SK-MEL-5 (cell line): ENCODE data around the gene LRP1. TPM values are rescaled to one million over a fixed set of nuclear protein-coding genes. Genes with fewer than 3 reads are reported as not detected.
A peak's percentile ranks its signal among the peaks of the same experiment; 100 is the strongest.

Experiments
- DNase-seq: peaks from one replicate; pipeline ENCODE4 v3.0.0-alpha.2; 2016; ENCODE audit warnings: low read depth, low spot score
- in situ Hi-C: cut with HindIII; loops from 2 replicates; pipeline ENCODE4 v1.10.0; 2016; ENCODE audit warnings: low sequenced_read_pairs, high pct_unique_total_duplicates, low pct_unique_long_range_greater_than_20kb
- total RNA-seq: library from RNA; depleted of rRNA; stranded (reverse); fragments of >200 nt; shearing (Covaris generic); gene quantifications from 2 replicates; pipeline ENCODE4 v1.2.3, GENCODE V29; 2014

The LRP1 gene
- total RNA-seq, 1 experiment from 2014 or later, result 4.2 TPM

DNA sequence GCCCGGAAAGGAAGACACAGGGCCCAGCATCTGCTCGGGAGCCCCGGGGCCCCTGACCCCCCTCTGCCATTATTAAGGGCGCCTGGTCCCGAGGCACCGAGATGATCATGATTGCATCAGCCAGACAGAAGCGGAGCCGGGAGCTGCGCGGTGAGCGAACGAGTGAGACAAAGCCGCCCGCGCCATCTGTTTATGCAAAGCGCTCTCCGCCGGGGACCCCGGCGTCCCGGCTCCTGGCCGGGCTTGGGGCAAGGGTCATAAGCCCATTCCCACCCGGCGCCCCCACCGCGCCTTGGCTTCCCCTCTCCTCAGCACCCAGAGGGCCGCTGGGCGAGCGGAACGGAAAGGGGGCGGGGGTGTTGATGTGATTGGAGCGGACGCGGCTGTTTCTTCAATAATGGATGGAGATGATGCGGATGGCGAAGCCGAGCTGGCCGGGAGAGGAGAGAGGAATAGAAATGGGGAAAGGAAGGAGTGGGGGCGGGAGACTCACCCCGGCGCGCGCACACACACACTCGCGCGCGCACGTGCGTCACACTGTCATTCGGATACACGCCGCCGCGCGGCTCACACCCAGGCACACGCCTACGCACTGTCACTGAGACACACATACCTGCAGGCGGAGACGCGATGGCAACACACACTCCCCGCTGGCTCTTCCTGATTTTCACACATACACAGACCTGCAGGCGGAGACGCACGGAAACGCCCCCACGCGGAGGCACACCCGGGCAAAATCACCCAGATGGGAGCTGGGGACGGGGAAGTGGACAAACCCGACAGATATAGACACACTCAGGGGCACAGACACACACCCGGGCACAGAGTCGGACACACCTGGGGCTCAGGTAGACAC lies 112.0 kb downstream of the LRP1 start:
- in situ Hi-C loops, result no loop called here

GRCh38 chr12:57240926-57241401 lies 112.7 kb downstream of the LRP1 start:
- in situ Hi-C loops, result no loop called here
- DNase-seq, result no peak

More for the DNA sequence above, 112.0 kb downstream of the LRP1 start:
- DNase-seq, result no peak

GRCh38 chr12:57241402-57242310 lies 113.4 kb downstream of the LRP1 start:
- in situ Hi-C loops, result no loop called here
- no peak for DNase-seq

- DNase-seq, result no peak
- in situ Hi-C loops, result no loop called here
These were observed 114.0 kb downstream of the LRP1 start for GRCh38 chr12:57242329-57242690.

DNA sequence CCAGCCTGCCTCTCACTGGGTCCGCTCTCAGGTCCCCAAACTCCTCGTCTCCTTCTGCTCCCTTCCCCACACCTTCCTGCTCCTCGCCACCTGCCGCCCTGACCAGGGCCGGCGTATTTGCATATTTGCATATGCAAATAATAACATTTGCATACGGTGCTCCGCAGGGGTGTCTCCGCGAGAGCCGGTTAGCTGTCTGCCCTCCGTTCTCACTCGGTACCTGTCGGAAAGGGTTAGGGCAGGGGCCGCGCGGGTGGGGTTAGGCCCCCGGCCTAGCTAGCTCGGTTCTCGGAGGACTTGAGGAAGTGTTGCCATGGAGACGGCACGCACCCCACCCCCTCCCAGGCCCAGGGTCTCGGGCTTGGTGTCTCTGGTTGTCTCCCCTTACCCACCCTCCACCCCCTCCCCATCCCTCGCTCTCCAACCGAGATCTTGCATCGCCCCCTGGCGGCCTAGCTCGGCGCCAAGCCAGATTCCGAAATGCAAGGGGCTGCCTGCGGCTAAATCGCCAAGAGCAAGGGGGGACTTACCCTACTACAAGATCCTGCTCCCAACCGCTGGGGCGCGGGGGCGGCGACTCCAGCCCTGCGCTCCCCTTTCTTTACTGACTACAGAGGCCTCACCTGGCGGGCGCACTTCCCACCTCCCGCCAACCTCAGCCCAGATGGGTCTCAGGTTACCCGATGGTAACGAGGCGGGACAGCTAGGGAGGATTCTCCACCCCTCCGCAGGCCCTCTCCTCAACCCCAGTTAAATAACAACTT lies 114.6 kb downstream of the LRP1 start:
- in situ Hi-C loops, result no loop called here
- DNase-seq, result peak; percentile 66

DNA sequence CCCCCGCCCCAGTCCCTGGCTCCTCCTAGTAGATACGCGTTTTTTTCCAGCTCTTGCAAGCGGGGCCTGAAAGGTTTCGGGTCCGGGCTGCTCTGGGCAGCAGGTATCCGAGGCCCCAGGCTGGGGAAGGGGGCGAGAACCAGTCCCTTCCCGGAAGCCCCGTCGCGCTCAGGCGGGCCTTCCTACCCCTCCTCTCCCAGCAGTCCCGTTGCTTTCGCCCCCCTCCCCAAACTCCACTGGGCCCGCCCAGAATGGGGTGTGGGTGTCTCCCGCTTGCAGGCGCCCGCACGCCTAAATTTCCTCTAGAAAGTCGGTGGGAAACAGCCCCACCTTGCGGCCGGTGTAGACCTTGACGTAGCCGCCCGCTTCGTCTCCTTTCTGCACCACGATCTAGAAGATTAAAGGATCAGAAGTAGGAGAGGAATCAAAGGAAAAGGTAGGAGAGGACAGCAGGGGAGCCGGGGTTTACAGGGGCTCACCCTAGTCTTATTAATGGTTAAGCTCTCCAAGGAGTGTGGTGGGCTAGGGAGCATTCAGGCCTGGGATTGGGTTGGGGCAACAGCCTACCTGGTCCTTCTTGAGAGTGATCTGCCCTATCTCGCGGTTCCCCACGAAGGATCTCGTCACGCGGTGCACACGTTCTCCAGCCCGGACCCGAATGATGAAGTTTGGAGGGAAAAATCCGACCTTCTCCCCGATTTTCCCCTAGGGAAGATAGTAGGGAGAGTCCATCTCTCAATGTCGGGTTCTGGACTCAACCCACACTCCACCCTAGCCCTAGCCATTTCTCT lies 115.4 kb downstream of the LRP1 start:
- DNase-seq, result peak; percentile 80
- in situ Hi-C loops, result no loop called here

DNA sequence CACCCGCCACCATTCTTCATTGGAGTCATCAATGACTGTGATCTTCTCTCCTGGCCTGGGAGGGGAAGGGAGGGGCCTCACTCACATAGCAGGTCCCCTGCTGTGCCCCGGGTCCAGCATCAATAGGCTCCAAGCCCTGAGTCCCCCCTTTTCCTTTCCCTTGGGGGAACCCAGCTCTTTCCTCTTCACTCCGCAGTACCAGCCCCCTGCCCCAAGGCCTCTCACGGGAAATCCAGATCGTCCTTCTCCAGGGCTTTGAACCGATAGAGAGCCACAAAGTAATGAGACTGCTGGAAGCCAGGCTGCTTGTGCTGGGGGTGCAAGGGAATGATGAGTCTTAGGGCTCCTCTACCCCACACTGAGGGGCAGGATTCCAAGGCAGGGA lies 116.0 kb downstream of the LRP1 start:
- in situ Hi-C loops, result no loop called here

GRCh38 chr12:57247041-57247440 lies 118.8 kb downstream of the LRP1 start:
- no peak for DNase-seq
- in situ Hi-C loops, result no loop called here

More for the DNA sequence above, 116.0 kb downstream of the LRP1 start:
- no peak for DNase-seq

DNA sequence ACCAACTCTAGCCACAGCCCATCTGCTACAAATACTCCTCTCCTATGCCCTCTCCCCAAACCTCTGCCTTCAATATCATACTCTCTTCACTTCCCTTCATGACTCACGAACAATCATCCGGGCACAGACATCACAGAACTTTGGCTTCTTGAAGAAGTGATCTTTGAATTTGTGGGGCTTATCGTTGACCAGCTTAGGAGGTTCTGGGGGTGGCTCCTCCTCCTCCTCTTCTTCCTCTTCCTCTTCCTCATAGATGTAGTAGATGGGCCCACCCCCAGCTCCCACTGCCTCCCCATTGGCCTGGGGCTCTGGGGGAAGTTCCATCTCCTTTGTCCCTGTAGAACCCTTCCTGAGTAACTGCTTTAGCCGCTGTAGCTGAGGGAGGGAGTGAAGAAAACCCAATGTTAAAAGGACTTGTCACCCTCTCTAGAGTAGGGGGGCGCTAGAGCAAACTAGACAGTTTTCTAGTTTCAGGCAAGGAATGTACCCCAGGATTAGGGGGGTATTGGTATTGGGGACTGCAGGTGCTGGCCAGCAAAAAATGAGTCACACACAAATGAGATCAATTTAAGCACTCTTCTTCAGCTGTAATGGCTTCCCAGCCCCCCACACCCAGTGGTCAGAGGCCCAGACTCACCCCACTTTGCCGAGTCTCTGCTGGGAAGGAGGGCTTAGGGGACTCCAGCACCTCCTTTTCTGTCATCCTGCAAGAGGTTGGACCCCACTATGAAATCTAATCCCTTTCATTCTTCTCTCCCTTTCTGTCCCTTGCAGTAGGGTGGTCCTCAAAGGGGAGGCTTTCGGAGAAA lies 120.9 kb downstream of the LRP1 start:
- in situ Hi-C loops, result no loop called here
- DNase-seq, result no peak

GRCh38 chr12:57250541-57250940 lies 122.3 kb downstream of the LRP1 start:
- in situ Hi-C loops, result no loop called here
- DNase-seq, result no peak

DNA sequence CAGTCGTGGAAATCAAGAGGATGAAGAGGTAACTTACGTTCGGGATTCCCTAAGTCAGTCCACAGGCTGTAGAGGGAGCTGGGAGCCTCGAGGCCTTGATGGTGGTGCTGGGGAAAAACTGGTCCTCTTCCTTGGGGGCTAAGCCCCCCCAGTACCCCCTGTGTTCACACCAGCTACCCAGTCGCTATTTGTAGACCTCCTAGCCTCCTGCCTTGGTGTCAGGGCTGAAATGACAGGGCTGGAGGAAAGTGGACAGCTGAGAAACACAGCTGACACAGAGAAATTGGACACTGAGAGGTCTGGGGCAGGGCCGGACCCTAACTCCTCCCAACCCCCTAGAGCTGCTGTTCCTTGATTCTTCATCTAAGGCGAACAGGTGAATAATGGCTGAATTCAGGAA lies 122.7 kb downstream of the LRP1 start, which contains the start of gene STAC3:
Gene STAC3, minus strand, starts transcription at position 232 of the 400 bp plus-strand sequence. CDS start 1,551 bp downstream, outside the sequence.
- in situ Hi-C loops, result no loop called here
- no peak for DNase-seq

- in situ Hi-C loops, result no loop called here
- no peak for DNase-seq
These were observed 126.4 kb downstream of the LRP1 start for GRCh38 chr12:57254506-57255280.

DNA sequence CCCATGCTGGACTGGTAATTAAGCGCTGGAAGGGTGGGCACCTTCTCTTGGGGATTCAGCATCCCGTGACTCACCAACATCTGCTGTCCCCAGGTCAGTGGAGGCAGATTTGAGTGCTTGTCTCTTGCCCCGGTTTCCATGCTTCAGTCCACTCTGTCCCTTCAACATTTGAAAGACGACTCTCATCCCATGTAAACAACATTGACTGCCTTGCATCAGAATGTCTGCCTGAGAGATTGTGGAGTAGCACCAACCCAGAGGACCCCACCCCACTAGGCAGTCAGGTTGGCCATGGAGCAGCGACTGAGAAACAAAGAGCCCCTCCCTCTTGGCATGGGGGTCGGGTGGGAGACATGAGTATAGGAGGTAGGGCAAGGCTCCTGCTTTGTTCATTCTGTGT lies 127.6 kb downstream of the LRP1 start:
- DNase-seq, result no peak
- in situ Hi-C loops, result no loop called here

GRCh38 chr12:57258977-57259970 lies 131.0 kb downstream of the LRP1 start:
- no peak for DNase-seq
- in situ Hi-C loops, result no loop called here
